HepG2 (cell line): ENCODE data around the gene GUCY2F. TPM values are rescaled to one million over a fixed set of nuclear protein-coding genes. Genes with fewer than 3 reads are reported as not detected.

Source experiments
- polyA plus RNA-seq, 8 experiments: library from polyadenylated mRNA; depleted of rRNA in 3 of 8; stranded (reverse) in 7 of 8; unstranded in 1 of 8; fragments of >200 nt; fragmentation: Illumina TruSeq in 4 of 8; extraction: Trizol in 4 of 8; gene quantifications; 2 replicates each; pipeline versions ENCODE4 v1.2.1 to v1.2.3, GENCODE V29; 2011 to 2016; ENCODE audit warnings: low read depth in 4 of 8, missing spikeins in 1 of 8, mixed read lengths in 1 of 8; ENCODE audit not compliant: insufficient read depth in 1 of 8
- total RNA-seq, 5 experiments: library from RNA; depleted of rRNA; stranded (reverse); fragments of >200 nt; fragmentation: Illumina TruSeq; extraction: Trizol; gene quantifications; 2 replicates each; pipeline ENCODE4 v1.2.3, GENCODE V29; 2016; ENCODE audit warnings: low read depth in 1 of 5

GUCY2F gene
- total and polyA plus RNA-seq, 2 of the 13 experiments (the other 11 are each of a cell fraction or from before 2014, with no cell fraction given), result 0.03 TPM; not detected in 1

Other genes starting within 250 kb of the GUCY2F start
- gene NXT2, start 54.8 kb upstream of the GUCY2F start, total RNA-seq (2016; rRNA removed; fragmentation: Illumina TruSeq; extraction: Trizol), result 14.9 and 26.2 TPM in 2 replicates
- gene NXT2, start 54.8 kb upstream of the GUCY2F start, polyA plus RNA-seq (2011; rRNA removed), result 6.8 and 9.5 TPM in 2 replicates
- gene KCNE5, start 143.1 kb upstream of the GUCY2F start, total RNA-seq (2016; rRNA removed; fragmentation: Illumina TruSeq; extraction: Trizol), result 0.31 and 0.33 TPM in 2 replicates
- gene KCNE5, start 143.1 kb upstream of the GUCY2F start, polyA plus RNA-seq (2011; rRNA removed), result 1.1 and 1.4 TPM in 2 replicates